Endothelial cell of umbilical vein (primary cell): Measurements from ENCODE around the gene STX11. TPM values are rescaled to one million over a fixed set of nuclear protein-coding genes. Genes with fewer than 3 reads are reported as not detected.

Experiments used
- BruUV-seq: library from RNA; stranded (reverse); fragments of 400-500 nt; replicated peaks from 2 replicates; lab custom pipeline; 2021; lab: Mats Ljungman, UMichigan
- CTCF ChIA-PET: fragments of 300-600, 350-600 bp; sonication (Branson Sonifier 250); formaldehyde crosslinking; loops from one replicate; lab custom pipeline; 2021; ENCODE audit warnings: antibody characterized with exemption, inconsistent platforms; lab: Charles Lee
- POLR2A ChIA-PET: fragments of 300-600, 350-600 bp; sonication (Branson Sonifier 250); formaldehyde crosslinking; loops from one replicate; lab custom pipeline; 2021; ENCODE audit warnings: antibody characterized with exemption, inconsistent platforms; lab: Charles Lee
- DNase-seq: peaks from one replicate; pipeline ENCODE4 v3.0.0-alpha.2; 2011; ENCODE audit warnings: low read depth, low spot score
- FAIRE-seq: peaks from 2 replicates; lab custom pipeline; 2011; peaks lifted over from hg19 to GRCh38; lab: Jason Lieb, UNC
- H2AFZ ChIP-seq: 2 replicates; pipeline ENCODE4 v1.6.0; 2012; ENCODE audit warnings: low read depth, low read length, control low read depth, inconsistent platforms
- H3K27ac ChIP-seq: 2 replicates; pipeline ENCODE4 v1.5.1; 2011; ENCODE audit warnings: low read depth, mild to moderate bottlenecking, control low read depth, low read length, moderate library complexity; ENCODE audit not compliant: insufficient read depth
- H3K27me3 ChIP-seq, 2 experiments: 2 replicates each; pipeline versions ENCODE4 v1.6.0 to v1.6.1; 2011; ENCODE audit warnings: low read length in 2 of 2, mixed read lengths in 1 of 2; ENCODE audit not compliant: control insufficient read depth in 2 of 2, insufficient read depth in 2 of 2
- H3K36me3 ChIP-seq, 2 experiments: 2 replicates in 1 of 2; 3 replicates in 1 of 2; pipeline ENCODE4 v1.5.1; 2011; ENCODE audit warnings: low read length in 2 of 2, mild to moderate bottlenecking in 1 of 2, moderate library complexity in 1 of 2; ENCODE audit not compliant: control insufficient read depth in 2 of 2, insufficient read depth in 2 of 2; ENCODE audit errors: extremely low read depth in 1 of 2
- H3K4me1 ChIP-seq: 3 replicates; pipeline ENCODE4 v1.5.1; 2011; ENCODE audit warnings: mild to moderate bottlenecking, low read length; ENCODE audit not compliant: control insufficient read depth, insufficient read depth; ENCODE audit errors: extremely low read depth
- H3K4me2 ChIP-seq: 2 replicates; pipeline ENCODE4 v1.6.1; 2011; ENCODE audit warnings: low read length, control low read depth, mixed read lengths; ENCODE audit not compliant: insufficient read depth
- H3K4me3 ChIP-seq, 3 experiments: fragments of 200-600 bp in 1 of 3; sonication (generic), shearing (Covaris generic) in 1 of 3; replicated peaks in 1 of 3; 2 replicates each; pipeline ENCODE4 v1.5.1; 2011 to 2016; ENCODE audit warnings: control low read depth in 3 of 3, low read length in 3 of 3, mild to moderate bottlenecking in 2 of 3, inconsistent platforms in 1 of 3, low read depth in 1 of 3, moderate library complexity in 1 of 3; ENCODE audit not compliant: insufficient read depth in 1 of 3
- H3K79me2 ChIP-seq: 2 replicates; pipeline ENCODE4 v1.6.0; 2012; ENCODE audit warnings: low read length, inconsistent platforms; ENCODE audit not compliant: control insufficient read depth, insufficient read depth
- H3K9ac ChIP-seq: replicated peaks from 2 replicates; pipeline ENCODE3; 2011; ENCODE audit warnings: low read length, control low read depth; ENCODE audit not compliant: insufficient read depth; ENCODE audit errors: extremely low read depth
- H3K9me1 ChIP-seq: replicated peaks from 3 replicates; pipeline ENCODE4 v1.6.0; 2011; ENCODE audit warnings: mild to moderate bottlenecking, low read length; ENCODE audit not compliant: control insufficient read depth, insufficient read depth; ENCODE audit errors: extremely low read depth
- H3K9me3 ChIP-seq: replicated peaks from 2 replicates; pipeline ENCODE4 v1.5.1; 2012; ENCODE audit warnings: low read length, inconsistent platforms; ENCODE audit not compliant: control insufficient read depth, insufficient read depth
- H4K20me1 ChIP-seq: replicated peaks from 2 replicates; pipeline ENCODE3; 2011; ENCODE audit warnings: mild to moderate bottlenecking, low read length; ENCODE audit not compliant: control insufficient read depth, insufficient read depth; ENCODE audit errors: extremely low read depth
- CTCF ChIP-seq, 2 donors: IDR thresholded peaks; 1 replicate in 1 of 2; 2 replicates in 1 of 2; pipeline ENCODE4 v1.5.1; 2011; ENCODE audit warnings: low read length in 2 of 2, mild to moderate bottlenecking in 2 of 2, moderate library complexity in 2 of 2, control low read depth in 1 of 2, inconsistent platforms in 1 of 2, low read depth in 1 of 2; ENCODE audit not compliant: insufficient read depth in 1 of 2; ENCODE audit errors: extremely low read depth in 1 of 2
- EZH2 ChIP-seq: IDR thresholded peaks from 2 replicates; pipeline ENCODE4 v1.6.1; 2012; ENCODE audit warnings: borderline replicate concordance, low read depth, mild to moderate bottlenecking, moderate library complexity, low read length, inconsistent platforms; ENCODE audit not compliant: severe bottlenecking
- FOS ChIP-seq: IDR thresholded peaks from 2 replicates; pipeline ENCODE4 v1.6.1; 2011; ENCODE audit warnings: mild to moderate bottlenecking, low read length, moderate library complexity, borderline replicate concordance; ENCODE audit not compliant: insufficient read depth
- GATA2 ChIP-seq: IDR thresholded peaks from 2 replicates; pipeline ENCODE4 v1.7.0; 2011; ENCODE audit warnings: low read depth, mild to moderate bottlenecking, moderate library complexity, mixed read lengths, low read length; ENCODE audit not compliant: insufficient read length, insufficient read depth
- JUN ChIP-seq: IDR thresholded peaks from 2 replicates; pipeline ENCODE4 v1.6.1; 2011; ENCODE audit warnings: borderline replicate concordance, low read depth; ENCODE audit not compliant: insufficient read length, insufficient read depth
- MAX ChIP-seq: IDR thresholded peaks from 2 replicates; pipeline ENCODE4 v1.6.1; 2011; ENCODE audit not compliant: insufficient read depth, insufficient read length
- MYC ChIP-seq: IDR thresholded peaks from one replicate; pipeline ENCODE4 v1.6.1; 2011; ENCODE audit warnings: mild to moderate bottlenecking, low read depth, low read length
- POLR2A ChIP-seq: IDR thresholded peaks from 2 replicates; pipeline ENCODE4 v1.6.1; 2012; ENCODE audit warnings: low read depth, mild to moderate bottlenecking, control low read depth, low read length
- POLR2AphosphoS5 ChIP-seq: IDR thresholded peaks from 2 replicates; pipeline ENCODE4 v1.6.1; 2012; ENCODE audit warnings: low read depth, mild to moderate bottlenecking, control low read depth, low read length, moderate library complexity; ENCODE audit not compliant: insufficient read depth
- dilution Hi-C: fragments of 300-500 bp; cut with MboI; formaldehyde crosslinking; loops from one replicate; pipeline ENCODE4 v1.15.0; 2019; ENCODE audit warnings: low sequenced_read_pairs; ENCODE audit not compliant: extremely low pct_ligation_motif_present
- intact Hi-C: fragments of 100-400 bp; cut with micrococcal nuclease; formaldehyde crosslinking; loops from one replicate; pipeline ENCODE4 v1.10.0; 2022
- polyA plus RNA-seq, 4 experiments: library from polyadenylated mRNA; depleted of rRNA in 3 of 4; stranded (reverse) in 3 of 4; unstranded in 1 of 4; fragments of >200 nt; gene quantifications; 2 replicates each; pipeline versions ENCODE4 v1.2.1 to v1.2.3, GENCODE V29; 2011 to 2012; ENCODE audit warnings: missing spikeins in 1 of 4
- total RNA-seq: library from RNA; stranded (reverse); gene quantifications from 2 replicates; pipeline ENCODE4 v1.2.3, GENCODE V29; 2021

Gene STX11
- total and polyA plus RNA-seq, 2 donors (not counting 3 experiments of a cell fraction or from before 2014, with no cell fraction given), result 4.7 to 8.9 TPM

- H3K79me2 ChIP-seq, result no peaks in the 10 kb centered on the region
Measured at GRCh38 chr6:144174006-144174405, 23.7 kb downstream of the STX11 start.

More at GRCh38 chr6:144174006-144174405, 23.7 kb downstream of the STX11 start:
- Histone ChIP-seq H3K9me3 (no peaks in the 10 kb centered on the region), H4K20me1 (no peaks in the 10 kb centered on the region), H2AFZ (no peak overlapping the region), H3K9ac (no peak overlapping the region), H3K27me3 (no peaks in the 10 kb centered on the region), H3K9me1 (no peaks in the 10 kb centered on the region), H3K27ac (no peak overlapping the region), H3K4me1 (no peaks in the 10 kb centered on the region), H3K36me3 (no peaks in the 10 kb centered on the region), H3K4me2 (no peak overlapping the region), H3K4me3 (no peak overlapping the region)
- BruUV-seq, result no TSS peak
- ChIA-PET POLR2A (no interaction called here), CTCF (interaction anchor here (0.7 to 1.1 kb wide), 5 partner anchors 8 to 74 kb away, joined by 3 to 5 read pairs (median 3); no protein-coding TSS in a partner anchor)
- dilution Hi-C loops, result no loop called here
- no peak for TF ChIP-seq GATA2
- TF ChIP-seq MYC, result no peak
- no peak for TF ChIP-seq JUN
- no peak for TF ChIP-seq CTCF (IDR thresholded peaks at IDR 0.05; ENCODE audit: extremely low read depth in 1 of 2, insufficient read depth in 1 of 2, low read depth in 1 of 2, low read length in 2 of 2)
- no peak for TF ChIP-seq POLR2AphosphoS5
- TF ChIP-seq FOS, result no peak
- TF ChIP-seq MAX, result no peak
- TF ChIP-seq EZH2, result no peak
- TF ChIP-seq POLR2A, result no peak
- DNase-seq, result no peak
- intact Hi-C loops, result no loop called here
- FAIRE-seq, result no peak
